HG02763 (cell line): ENCODE results near the gene LYSMD4.

Experiments used
- ATAC-seq: cut with Tn5 transposase; IDR thresholded peaks from one replicate; pipeline ENCODE4 v1.9.1; 2021; ENCODE audit warnings: mild to moderate bottlenecking, moderate library complexity; ENCODE audit not compliant: unreplicated experiment

LYSMD4 gene

GRCh38 chr15:99707473-99708270 is 25.6 kb downstream of the LYSMD4 start:
- no peak for ATAC-seq

- no peak for ATAC-seq
These were observed 26.5 kb downstream of the LYSMD4 start for GRCh38 chr15:99706557-99707303.

- ATAC-seq: peak; percentile 80
These were observed 28.8 kb downstream of the LYSMD4 start for GRCh38 chr15:99704444-99704838.

DNA sequence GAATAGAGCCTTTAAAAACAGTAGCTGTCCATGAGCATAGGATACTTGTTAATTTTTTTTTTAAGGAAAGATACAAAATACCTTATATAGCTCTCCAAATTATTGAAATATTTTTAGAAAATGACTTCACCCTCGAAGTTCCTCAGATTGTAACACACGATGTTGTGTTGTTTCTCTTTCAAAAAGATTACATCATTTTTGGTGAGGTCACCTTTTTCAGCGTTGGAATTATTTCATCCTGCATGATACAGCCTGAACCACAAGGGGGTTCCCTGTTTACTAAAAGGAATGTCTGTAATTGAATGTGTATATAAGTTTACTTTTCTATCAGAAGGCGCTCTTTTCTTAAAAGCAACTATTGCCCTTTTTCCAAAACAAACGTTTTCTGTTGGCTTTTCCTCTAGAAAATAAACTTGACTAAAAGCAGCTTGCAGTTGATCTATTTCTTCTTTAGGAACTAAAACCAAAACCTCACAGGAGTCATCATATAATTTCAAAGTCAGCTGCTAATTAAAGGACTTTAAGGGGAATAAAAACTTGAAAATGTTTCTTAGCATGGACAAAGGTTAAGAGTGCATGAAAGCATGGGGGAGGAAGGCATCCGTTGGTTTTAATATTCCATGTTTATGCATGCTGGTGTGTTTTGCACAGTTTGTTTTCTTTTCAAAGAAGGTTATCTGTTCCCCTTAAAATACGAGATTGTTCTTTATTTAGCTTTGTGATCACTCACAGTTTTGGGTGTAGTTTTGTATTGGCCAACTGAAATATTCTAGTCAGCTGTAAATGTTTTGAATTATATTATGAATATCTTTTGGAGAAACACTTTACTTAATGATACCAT is 29.4 kb downstream of the LYSMD4 start:
- peak; percentile 16 for ATAC-seq

DNA sequence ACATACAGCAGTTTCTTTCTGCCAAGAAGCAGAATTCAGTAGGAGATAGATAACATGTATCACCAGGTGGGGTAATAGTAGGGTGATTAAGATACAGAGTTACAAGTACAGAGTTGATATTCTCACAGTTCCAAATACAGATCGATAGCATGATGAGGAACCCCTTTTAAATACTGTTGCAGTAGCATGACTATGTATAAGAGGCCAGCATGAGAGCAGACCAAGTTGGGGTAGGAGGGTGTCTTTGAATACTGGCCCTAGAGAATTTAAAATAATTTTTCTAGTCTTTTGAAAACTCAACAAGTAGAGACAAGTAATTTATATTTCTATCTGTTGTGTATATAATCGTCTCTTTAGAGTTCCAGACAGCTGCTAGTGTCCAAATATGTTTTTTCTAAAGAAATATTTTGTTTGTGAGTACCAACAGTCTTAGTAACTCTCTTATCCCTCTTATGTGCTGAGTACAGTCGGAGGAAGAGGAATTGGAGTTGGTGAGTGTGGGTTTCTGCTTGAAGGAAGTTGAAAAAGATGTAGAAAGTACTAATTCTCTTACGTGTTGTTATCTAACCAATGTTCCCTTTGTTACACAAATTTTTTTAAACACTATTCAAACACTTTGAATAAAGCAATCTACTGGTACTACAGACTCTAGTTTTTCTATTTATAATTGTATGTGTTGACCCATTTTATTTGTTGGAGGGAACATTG is 30.2 kb downstream of the LYSMD4 start:
- ATAC-seq: no peak

- no peak for ATAC-seq
These were observed 37.1 kb downstream of the LYSMD4 start for GRCh38 chr15:99696096-99696495.

DNA sequence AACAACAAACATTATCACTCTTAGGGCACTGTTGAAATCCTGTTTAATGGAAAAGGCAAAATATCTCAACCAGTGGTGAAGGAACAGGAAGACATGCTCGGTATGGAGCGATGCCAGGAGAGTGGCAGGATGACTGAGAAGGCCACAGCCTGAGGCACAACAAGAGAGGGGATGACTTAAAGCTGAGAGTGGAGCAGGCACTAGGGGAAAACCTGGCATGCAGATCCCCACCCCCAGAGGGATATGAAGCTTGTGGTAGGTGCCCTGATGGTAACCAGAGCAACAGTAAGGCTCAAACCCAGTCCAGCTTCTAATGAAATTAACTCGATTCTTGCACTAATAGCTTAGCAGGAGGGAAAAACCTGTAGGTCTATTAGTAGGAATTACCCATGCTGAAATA is 40.4 kb downstream of the LYSMD4 start:
- no peak for ATAC-seq

GRCh38 chr15:99686290-99686689 is 46.9 kb downstream of the LYSMD4 start:
- ATAC-seq: no peak

DNA sequence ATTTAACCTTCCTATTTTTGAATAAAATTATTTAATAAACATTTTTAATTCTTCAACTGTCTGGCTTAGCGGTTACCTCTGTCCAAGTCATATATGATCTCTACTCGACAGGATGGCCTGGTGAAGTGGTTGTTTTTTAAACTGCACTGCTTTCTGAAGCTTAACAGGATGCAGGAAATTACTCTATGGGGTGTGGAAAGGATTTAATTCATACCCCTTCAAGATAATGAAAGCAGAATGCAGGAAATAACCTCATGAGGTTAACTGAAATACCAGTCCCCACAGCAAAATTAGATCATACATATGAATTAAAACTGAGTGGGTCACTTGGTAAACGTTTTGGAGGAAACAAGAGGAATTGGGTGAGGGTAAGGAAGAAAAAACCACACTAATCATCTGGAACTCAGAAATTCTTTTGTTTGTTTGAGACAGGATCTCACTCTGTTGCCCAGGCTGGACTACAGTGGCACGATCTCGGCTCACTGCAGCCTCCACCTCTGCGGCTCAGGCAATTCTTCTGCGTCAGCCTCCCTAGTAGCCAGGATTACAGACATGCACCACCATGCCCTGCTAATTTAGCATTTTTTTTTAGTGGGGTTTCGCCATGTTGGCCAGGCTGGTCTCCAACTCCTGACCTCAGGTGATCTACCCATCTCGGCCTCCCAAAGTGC is 50.1 kb downstream of the LYSMD4 start:
- ATAC-seq: no peak

DNA sequence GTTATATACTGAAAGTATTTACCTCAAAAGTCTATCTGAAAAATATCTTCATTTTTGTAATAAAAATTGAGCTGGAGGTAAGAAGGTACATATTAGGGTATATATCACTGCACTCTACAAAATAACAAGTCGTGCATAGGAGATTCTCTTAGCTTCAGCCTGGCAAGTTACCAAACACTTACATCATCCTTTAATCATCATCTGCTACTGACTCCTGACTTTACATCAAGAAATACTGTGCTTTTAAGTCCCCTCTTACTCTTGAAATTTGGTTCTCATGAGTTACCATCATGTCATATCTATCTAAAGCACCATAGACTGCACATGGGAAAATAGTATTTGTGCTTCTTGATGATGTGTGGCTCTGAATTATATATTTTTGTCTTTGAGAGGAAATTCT is 50.8 kb downstream of the LYSMD4 start:
- no peak for ATAC-seq

GRCh38 chr15:99681990-99682389 is 51.2 kb downstream of the LYSMD4 start:
- no peak for ATAC-seq

DNA sequence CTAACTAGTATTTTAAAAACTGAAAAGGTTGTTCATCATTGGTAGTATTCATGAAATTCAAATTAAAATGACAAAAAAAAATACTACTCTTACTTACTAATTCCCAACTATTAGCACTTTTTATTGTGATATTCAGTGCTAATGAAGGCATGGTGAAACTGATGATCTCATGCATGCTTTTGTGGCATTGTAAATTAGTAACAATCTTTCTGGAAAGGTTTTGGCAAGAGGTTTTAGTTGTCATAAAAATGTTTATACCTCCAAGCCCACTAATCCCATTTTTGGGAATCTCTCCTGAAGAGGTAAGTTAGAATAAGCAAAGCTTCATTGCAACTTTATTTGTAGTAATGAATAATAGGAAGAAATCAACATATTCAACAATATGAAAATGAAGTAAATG is 53.0 kb downstream of the LYSMD4 start:
- no peak for ATAC-seq

DNA sequence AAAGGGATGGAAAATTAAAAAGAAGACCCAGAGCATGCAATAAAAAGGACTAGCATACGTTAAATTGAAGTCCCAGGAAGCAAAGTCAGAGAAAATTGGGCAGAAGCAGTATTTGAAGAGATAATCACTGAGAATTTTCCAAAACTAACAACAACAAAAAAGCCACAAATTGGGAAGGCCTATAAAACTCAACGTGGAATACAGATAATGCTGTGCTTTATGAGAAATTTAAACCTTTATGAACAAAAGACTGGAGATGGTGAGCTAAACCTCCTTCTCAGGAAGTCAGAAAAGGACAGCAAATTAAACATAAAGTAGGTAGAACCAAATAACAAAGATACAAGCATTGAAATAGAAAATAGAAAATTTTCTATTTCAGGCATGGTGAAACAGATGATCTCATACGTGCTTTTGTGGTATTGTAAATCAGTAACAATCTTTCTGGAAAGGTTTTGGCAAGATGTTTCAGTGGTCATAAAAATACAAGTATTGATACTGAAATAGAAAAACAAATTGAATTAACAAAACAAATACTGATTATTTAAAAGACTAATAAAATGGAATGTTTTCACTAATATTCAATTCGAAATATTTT is 55.6 kb downstream of the LYSMD4 start:
- peak; percentile 60 for ATAC-seq
